ENCODE data around the gene MLF1.
A peak's percentile ranks its signal among the peaks of the same experiment; 100 is the strongest.
"Not testable (repeated sequence)": the region's sequence is repeated elsewhere in the genome, so short reads cannot be mapped to it uniquely, and the experiment has no call there.

The MLF1 gene, protein sequence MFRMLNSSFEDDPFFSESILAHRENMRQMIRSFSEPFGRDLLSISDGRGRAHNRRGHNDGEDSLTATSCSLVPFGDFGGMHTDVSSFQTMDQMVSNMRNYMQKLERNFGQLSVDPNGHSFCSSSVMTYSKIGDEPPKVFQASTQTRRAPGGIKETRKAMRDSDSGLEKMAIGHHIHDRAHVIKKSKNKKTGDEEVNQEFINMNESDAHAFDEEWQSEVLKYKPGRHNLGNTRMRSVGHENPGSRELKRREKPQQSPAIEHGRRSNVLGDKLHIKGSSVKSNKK

GRCh38 chr3:158570999-158571702, at the start of gene MLF1:
MLF1 (plus strand) TSS chr3:158571194; CDS start chr3:158571301, 107 bp downstream.
- peak; percentile 89 for DNase-seq

- no peak for DNase-seq
These were observed 48.5 kb upstream of the MLF1 start for GRCh38 chr3:158522221-158523136.

GRCh38 chr3:158528076-158528674, 42.8 kb upstream of the MLF1 start:
- no peak for DNase-seq

GRCh38 chr3:158531334-158531733, 39.7 kb upstream of the MLF1 start:
- DNase-seq, result peak; percentile 28

DNA sequence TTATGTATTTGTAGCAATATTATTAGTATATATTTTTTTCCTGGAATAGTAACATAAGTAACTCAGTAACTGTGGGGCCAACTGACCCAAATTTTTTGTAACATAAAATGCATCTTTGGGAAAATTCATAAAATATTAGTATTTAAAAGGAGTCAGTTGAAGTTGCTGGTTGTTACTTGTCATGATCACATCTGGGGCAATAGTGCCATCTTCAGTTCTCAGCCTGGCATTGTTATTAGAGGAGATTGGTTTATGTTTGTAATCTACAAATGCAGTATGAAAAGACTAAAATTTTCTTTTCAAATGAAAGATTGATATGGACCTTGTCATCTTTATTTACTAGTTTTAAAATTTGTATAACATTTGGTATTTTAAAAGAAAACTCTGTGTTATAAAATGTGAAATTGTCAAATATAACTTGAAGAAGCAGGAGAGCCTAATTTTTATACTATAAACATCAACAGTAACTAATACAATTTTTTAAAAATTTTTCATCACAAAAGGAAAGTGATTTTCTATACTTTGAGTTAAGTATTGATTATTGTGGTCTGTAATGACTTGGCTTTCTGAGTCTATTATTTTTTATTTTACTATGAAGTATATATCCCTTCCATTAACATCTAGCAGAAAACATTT, 38.8 kb upstream of the MLF1 start:
- no peak for DNase-seq

DNA sequence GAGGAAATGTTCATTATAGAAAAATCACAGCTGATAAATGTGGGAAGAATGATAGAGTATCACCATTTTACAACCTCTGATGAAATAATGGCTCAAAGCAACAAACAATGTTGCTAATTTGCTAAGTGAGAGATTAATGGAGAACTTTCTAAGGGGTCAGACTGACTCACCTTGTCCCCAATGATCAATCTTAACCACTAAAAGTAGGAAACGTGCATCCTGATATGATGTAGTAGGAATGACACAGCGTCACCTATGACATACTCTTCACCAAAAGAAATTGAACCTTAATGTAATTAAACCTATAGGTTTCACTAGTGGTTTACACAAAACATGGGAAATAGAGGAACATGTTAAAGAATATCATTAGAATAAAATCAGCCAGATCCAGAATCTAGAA, 35.1 kb upstream of the MLF1 start:
- no peak for DNase-seq

DNA sequence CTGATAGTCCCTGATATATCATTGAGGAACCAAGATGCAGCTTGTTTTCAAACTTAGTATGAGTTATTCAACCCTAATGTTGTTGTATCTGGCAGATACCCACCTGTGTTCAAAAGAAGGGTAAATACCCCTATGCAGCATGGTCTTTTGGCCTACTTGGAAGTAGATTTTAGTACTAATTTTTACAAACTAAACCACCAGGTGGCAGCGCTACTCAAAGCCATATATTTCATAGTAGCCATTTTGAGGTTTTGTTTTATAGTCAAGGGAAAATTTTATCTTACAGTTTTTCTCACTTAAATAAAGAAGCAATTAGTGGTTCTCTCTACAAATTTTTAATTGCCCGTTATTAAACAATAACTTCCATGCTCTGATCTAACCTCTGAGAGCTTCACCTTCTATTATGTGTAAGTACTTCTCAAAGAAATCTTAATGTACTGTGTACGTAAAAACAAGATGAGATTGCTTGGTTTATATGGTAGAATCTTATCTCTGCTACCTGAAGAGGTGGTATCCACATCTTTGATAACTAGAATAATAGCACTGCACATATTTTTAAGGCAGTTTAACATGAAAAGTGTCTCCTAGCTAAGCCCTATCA, 31.5 kb upstream of the MLF1 start:
- DNase-seq, result no peak

DNA sequence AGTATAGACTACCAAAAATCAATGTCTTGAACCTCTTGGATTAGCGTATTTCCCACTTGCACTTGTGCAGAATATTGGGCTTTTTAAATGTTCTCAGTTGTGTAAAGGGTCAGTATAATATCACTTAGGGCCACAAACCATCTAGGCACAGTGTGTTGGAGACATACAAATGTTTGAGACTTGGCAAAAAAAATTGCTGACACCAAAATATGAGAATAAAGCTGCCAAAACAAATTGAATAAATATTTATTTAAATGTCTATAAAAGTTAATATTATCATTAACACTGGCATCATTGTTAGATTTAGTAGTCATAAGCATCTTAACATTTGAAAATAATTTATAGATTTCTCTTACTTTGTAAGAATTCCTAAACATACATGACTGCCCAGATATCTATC, 30.9 kb upstream of the MLF1 start:
- DNase-seq, result no peak

DNA sequence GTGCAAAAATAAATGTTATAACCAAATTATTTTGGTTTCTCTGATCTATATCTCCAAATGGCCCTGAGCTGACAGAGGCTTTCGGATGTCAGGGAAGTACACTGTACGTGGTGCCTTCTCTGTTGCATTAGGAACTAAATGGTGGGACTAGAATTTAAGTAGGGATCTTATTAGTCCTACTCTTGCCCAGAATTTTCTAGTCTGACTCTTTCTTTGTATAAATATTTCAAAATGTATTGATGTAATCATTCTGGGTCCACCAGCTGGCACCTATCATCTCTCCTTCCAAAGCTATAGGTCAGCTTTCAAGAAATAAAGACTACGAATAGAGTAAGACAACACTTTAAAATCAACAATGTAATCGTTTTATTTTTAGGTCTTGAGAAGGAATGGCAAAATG, 22.3 kb upstream of the MLF1 start:
- no peak for DNase-seq

DNA sequence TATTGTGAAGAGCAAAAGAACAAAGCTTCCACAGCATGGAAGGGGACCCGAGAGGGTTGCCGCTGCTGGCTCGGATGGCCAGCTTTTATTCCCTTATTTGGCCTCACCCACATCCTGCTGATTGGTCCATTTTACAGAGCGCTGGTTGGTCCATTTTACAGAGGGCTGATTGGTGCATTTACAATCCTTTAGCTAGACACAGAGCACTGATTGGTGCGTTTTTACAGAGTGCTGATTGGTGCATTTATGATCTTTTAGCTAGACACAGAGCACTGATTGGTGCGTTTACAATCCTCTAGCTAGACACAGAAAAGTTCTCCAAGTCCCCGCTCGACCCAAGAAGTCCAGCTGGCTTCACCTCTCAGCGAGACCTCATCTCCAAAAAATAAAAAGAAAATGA, 21.1 kb upstream of the MLF1 start:
- DNase-seq, result not testable (repeated sequence)

GRCh38 chr3:158552124-158552523, 18.9 kb upstream of the MLF1 start:
- no peak for DNase-seq

DNA sequence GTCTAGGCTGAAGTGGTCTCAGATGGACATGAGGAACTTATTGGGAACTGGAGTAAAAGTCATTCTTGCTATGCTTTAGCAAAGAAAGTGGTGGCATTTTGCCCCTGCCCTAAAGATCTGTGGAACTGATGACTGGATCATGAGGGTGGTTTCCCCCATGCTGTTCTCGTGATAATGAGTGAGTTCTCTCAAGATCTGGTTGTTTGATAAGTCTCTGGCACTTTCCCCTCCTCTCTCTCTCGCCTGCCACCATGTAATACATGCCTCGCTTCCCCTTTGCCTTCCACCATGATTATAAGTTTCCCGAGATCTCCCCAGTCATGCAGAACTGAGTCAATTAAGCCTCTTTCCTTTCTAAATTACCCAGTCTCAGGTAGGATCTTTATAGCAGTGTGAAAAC, 11.5 kb upstream of the MLF1 start:
- no peak for DNase-seq

DNA sequence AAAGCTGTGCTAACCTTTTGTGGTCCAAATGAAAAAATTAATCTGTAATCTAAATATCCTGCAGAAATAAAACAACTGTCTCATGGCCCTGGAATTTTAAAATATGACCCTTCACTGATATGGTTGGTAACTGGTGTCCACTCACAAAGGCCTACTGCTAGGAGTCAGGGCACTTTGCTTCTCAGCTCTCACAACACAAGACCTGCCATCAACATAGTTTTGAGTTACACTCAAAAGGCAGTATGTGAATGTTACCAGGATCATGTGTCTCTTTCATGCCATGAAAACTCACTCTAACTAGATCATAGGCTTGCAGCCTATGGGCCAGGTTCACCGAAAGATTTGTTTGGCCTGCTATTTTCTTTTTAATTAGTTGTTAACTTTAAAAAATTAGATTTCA, 10.0 kb upstream of the MLF1 start:
- no peak for DNase-seq

GRCh38 chr3:158562674-158563073, 8.3 kb upstream of the MLF1 start:
- DNase-seq, result no peak

DNA sequence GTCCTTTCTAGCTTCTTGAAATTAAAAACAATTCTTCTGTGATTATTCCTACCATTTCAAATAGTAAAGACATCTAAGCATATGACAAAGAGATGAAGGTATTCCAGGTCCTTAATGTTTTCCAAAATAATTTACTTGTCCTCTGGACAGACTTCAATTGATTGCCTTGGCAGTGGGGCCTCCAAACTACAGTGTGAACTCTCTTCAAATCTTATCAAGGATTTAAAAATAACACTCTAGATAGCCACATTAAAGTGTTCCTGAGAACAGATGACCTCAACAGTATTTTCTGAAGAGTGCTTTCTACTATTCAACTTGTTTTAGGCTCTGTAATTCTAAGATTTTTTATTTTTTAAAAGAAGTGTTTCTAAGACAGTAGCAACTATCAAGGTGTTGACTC, 7.9 kb upstream of the MLF1 start:
- no peak for DNase-seq

DNA sequence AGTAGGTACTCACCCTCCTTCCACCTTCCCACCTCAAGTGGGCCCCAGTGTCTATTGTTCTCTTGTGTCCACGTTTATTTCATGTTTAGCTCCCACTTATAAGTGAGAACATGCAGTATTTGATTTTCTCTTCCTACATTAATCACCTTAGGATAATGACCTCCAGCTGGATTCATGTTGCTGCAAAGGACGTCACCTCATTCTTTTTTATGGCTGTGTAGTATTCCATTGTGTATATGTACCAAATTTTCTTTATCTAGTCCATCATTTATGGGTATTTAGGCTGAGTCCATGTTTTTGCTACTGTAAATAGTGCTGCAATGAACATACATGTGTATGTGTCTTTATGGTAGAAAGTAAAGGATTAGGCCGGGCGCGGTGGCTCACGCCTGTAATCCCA, 5.9 kb upstream of the MLF1 start:
- DNase-seq, result no peak

DNA sequence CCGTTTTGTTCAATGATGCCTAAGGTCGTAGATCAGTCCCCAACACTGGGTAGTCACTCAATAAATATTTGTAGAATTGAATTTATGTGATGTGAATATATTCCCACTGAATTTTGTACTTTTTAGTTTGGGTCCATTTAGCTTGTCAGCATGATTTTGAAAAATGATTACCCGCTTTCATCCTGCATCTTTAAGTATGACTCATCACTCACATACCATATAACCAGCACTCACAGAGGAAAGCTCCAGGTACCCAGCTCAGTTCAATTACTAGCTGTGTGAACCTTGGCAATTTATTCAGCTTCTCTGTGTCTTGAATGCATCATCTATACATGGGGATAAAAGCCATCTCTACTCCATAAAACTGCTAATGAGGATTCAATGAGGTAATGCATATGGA, 2.2 kb upstream of the MLF1 start:
- no peak for DNase-seq

GRCh38 chr3:158569794-158570193, 1.2 kb upstream of the MLF1 start:
- DNase-seq, result no peak

GRCh38 chr3:158571969-158572765, 1.2 kb downstream of the MLF1 start:
- no peak for DNase-seq

DNA sequence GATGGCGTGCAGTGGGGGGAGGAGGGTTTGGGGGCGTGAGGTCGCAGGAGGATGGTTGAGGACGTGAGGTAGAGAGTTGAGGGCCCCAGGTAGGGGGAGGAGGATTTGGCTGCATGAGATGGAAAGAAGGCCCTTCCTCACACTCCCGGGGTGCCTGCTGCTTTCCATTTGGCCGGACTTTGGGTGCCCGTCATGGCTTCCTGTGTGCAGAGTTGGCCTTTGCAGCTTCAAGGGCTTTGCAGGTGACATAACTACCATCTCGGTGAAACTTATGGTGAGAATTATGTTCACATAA, 1.7 kb downstream of the MLF1 start:
- DNase-seq, result no peak

DNA sequence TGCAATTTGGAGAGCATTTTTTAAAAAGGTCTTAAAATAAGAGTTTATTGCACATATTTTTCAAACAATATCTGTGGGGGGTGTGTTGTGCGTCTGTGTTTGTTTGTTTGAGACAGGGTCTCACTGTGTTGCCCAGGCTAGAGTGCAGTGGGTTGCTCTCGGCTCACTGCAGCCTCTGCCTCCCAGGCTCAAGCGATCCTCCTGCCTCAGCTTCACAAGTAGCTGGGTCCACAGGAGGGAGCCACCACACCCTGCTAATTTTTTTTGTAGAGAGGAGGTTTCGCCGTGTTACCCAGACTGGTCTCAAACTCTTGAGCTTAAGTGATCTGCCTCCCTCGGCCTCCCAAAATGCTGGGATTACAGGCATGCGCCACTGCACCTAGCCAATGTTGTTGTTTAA, 2.7 kb downstream of the MLF1 start:
- DNase-seq, result no peak

DNA sequence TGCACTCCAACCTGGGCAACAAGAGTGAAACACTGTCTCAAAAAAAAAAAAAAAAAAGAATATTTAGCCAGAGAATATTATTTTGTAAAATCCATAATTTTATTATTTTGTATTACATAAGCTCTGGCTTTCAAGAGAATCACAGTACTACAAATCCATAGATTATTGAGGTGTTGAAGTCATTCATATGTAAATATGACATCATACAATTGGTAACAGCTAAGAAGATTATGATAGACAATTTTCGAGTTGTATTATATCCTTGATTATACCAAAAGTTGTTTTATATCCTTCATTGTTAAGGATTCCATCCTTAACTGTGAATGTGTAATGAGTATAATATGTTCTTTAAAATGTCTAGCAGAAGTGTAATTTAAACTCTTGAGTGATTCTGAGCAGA, 3.7 kb downstream of the MLF1 start:
- DNase-seq, result no peak
